ENCODE measurements around the gene TUBGCP5.
"Not testable (repeated sequence)": the region's sequence is repeated elsewhere in the genome, so short reads cannot be mapped to it uniquely, and the experiment has no call there.

Gene TUBGCP5

DNA sequence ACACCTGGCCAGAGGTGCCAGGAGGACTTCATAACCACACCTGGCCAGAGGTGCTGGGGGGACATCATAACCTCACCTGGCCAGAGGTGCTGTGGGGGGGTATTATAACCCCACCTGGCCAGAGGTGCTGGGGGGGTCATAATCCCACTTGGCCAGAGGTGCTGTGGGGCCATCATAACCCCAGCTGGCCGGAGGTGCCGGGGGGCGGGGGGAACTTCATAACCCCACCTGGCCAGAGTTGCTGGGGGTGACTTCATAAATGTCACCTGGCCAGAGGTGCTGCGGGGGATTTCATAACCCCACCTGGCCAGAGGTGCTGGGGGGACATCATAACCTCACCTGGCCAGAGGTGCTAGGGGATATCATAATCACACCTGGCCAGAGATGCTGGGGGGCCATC is 4.2 kb upstream of the TUBGCP5 start:
- not testable (repeated sequence) for DNase-seq (ENCODE audit: low read depth in 1 of 2, low spot score in 1 of 2)

DNA sequence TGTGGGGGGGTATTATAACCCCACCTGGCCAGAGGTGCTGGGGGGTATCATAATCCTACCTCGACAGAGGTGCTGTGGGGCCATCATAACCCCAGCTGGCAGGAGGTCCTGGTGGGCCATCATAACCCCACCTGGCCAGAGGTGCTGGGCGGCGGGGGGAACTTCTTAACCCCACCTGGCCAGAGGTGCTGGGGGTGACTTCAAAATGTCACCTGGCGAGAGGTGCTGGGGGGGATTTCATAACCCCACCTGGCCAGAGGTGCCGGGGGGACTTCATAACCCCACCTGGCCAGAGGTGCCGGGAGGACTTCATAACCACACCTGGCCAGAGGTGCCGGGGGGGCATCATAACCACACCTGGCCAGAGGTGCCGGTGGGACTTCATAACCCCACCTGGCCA is 2.4 kb upstream of the TUBGCP5 start:
- not testable (repeated sequence) for DNase-seq (ENCODE audit: low read depth in 1 of 2, low spot score in 1 of 2)

DNA sequence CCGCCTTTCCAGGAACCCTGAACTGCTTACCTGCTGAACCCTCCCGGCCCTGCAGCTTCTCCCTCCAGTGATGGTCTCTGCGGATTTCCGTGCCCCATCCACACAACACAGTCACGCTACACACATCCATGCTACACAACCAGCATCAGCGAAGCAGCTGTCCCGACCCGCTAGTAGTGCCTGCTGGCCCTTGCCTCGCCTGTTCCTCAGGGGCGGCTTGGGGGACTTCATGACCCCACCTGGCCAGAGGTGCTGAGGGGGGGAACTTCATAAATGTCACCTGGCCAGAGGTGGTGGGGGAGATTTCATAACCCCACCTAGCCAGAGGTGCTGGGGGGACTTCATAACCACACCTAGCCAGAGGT is 530 bp upstream of the TUBGCP5 start:
- no peak for DNase-seq (ENCODE audit: low read depth in 1 of 2, low spot score in 1 of 2)

DNA sequence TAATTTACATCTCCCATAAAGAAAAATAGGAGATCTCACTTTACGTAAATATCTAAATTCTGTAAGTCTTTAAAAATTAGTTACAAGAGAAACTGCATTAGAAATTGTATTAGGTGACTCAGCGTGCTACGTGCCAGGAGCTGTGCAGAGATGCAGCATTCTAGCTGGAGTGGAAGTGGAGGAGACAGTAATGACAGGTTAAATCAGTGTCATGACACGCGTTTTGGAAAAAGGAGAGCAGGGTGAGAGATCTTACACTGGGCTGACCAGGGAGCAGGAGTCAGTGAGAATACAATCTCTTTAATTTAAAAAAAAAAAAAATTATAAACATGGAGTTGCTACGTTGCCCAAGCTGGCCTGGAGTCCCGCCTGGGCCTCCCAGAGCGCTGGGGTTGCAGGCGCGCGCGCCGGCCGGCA is 635 bp downstream of the TUBGCP5 start:
- DNase-seq (ENCODE audit: low read depth in 1 of 2, low spot score in 1 of 2) = no peak

DNA sequence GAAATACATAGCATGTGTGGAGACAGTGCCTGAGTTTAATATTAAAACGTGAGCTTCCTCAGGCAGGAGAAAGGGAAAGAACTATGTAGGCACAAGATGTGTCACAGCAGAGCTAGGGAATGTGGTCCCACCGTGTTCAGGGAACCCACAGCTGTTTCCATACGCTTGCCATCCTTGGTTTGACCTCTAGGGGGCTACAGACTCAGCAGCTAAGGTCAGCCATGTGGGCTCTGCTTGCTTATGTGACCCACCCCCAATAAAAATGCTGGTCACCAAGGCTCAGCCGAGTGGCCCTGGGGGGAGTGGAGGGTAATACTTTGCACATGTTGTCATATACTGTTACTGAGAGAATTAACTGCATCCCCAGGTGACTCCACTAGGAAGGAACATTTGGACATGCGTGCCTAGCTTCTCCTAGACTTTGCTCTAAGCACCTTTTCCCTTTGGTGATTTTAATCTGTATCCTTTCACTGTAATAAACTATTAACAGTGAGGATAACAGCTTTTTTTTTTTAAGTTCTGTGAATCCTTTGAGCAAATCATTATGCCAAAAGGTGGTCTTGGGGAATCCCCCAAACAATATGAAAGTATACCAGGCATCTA is 3.3 kb downstream of the TUBGCP5 start:
- DNase-seq (ENCODE audit: low read depth in 1 of 2, low spot score in 1 of 2) = no peak

DNA sequence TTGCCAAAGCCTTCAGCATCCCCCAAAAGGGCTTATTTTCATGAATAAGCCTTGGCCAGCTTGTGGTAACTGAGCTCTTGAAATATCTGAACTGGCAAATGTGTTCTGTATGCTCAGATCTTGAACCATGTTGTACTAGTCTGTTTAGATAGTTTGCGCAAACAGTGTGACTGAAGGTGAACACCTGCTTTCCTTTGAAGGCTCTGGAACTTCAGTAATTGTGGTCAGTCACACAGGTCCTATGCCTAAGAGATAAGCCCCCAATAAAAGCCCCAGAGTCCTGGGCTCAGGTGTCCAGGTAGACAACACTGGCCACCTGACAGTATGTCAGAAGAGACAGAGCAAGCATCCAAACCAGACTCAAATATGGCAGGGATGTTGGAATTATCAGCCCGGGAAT is 5.4 kb downstream of the TUBGCP5 start:
- no peak for DNase-seq (ENCODE audit: low read depth in 1 of 2, low spot score in 1 of 2)

DNA sequence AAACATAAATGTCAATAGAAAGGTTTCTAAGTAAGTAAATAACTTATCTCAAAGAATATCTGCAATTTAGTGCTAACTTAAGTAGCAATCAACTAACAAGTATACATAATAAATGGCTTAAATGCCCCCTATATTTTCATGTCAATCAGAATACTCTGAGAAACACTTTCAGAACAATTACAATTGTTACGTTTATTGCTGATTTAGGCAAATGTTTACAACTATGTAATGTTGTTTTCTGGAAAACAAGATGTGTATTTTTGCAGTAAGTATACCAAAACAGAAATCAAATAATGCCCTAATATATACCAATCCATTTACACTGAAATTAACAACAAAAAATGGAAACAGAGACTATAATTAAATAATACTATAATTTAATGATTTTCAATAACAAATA is 13.2 kb downstream of the TUBGCP5 start:
- DNase-seq (ENCODE audit: low read depth in 1 of 2, low spot score in 1 of 2) = no peak

DNA sequence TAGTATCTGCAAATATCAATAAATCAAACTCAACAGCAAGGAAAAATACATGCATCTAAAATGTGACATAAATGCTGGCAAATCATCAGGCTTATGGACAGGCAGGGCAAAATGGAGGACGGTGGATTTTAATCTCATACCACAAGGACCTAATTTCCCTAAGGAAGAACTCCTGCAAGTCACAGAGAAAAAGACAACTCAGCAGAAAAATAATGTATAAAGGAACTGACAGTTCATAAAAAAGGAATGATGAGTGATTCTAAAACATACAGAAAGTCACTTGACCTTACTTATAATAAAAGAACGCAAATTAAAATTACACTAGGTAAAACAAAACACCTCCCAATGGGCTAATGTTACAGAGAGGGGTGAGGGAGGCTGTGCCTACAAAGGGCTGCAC is 17.2 kb downstream of the TUBGCP5 start:
- DNase-seq (ENCODE audit: low read depth in 1 of 2, low spot score in 1 of 2) = no peak

DNA sequence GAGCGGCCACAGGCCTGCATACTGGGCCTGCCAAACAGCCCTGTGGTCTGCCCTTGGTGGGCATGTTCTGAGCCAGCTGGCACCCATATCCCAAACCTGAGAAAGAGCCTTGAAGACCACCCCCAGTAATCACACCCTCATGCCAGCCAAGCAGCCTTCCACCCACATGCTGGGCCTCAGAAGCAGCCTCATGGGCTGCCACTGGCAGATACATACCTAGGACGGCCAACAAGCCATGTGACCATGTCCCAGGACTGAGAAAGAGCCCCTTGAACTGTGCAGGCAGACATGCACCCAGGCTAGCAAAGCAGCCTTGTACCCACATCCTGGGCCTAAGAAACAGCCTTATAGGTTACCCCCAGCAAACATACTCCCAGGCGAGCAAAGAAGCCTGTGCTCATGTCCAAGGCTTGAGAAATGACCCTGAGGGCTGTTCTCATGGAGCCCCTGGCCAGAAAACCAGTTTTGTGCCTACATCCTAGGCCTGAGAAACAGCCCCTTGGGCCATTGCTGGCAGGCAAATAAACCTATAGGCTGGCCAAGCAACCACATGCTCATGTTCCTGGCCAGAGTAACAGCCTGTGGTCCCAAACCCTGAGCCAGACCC is 24.9 kb downstream of the TUBGCP5 start:
- no peak for DNase-seq (ENCODE audit: low read depth in 1 of 2, low spot score in 1 of 2)

DNA sequence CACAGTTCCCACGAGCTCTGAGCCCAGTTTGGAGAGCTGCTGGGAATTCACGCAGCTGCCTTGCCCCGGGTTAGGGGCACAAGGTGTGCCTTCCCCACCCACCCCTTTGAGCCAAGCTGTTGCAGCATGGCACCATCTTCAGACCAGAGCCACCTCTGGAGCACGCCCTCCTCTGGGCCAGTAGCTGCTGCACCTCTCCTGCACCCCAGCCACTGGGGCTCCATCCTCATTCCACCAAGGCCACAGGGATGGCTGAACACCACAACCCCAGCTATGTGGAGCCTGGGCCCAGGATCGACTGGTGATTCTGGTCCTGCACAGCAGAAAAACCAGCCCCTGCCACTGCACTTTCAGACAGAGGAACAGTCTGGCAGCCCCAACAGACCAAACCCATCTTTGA is 25.7 kb downstream of the TUBGCP5 start:
- DNase-seq (ENCODE audit: low read depth in 1 of 2, low spot score in 1 of 2) = no peak

DNA sequence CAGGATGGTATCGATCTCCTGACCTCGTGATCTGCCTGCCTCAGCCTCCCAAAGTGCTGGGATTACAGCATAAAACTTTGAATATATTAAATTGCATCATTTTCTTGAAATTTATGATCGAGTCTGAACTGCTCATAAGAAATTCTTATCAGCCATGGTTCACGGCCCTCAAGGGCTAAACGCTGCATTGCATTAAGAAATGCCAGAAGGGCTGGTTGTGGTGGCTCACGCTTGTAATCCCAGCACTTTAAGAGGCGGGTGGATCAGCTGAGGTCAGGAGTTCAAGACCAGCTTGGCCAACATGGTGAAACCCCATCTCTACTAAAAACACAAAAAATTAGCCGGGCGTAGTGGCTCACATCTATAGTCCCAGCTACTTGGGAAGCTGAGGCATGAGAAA is 26.8 kb downstream of the TUBGCP5 start:
- DNase-seq (ENCODE audit: low read depth in 1 of 2, low spot score in 1 of 2) = not testable (repeated sequence)

DNA sequence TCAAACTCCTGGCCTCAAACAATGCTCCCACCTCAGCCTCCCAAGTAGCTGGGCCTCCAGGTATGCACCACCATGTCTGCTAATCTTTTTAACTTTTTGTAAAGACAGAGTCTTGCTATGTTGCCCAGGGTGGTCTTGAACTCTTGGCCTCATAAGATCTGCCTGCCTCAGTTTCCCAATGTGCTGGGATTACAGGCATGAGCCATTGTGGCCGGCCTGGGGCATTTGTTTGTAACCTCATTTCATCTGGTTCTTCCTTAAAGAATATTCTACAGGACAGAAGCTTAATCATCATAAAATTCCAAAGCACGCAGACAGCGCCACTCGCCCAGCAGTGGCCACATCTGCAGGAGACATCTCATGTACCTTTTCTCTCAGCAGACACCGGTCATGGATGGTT is 35.6 kb downstream of the TUBGCP5 start:
- no peak for DNase-seq (ENCODE audit: low read depth in 1 of 2, low spot score in 1 of 2)

DNA sequence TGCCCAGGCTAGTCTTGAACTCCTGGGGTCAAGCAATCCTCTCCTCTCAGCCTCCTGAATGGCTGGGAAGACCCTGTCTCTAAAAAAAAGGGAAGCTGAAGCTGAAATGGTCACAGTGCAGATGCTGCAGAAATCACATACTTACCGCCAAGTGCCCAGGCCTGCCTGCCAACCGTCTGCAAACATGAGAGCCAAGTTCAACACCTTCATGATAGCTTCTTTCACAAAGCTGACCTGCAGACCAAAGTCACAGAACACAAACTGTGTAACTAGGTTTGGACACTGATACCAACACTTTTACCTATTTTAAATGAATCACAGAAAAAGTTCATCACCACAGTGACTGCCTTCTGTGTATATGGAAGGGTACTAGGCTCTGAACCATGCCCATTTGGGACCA is 36.4 kb downstream of the TUBGCP5 start:
- no peak for DNase-seq (ENCODE audit: low read depth in 1 of 2, low spot score in 1 of 2)

DNA sequence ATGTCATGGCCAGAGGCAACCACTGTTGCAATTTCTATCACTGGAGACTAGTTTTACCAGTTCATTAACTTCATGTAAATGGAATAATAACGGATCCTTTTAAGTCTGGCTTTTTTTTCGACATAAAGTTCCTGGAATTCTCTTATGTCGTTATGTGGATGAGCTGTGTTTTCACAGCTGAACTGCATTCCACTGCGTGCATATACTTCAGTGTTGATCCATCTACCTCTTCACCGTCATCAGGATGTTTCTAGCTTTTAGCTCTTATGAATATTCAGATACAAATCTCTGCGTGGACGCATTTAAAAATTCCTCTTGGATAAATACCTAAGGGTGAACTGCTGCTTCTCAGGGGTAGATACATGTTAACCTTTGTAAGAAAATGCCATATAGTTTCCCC is 43.6 kb downstream of the TUBGCP5 start:
- no peak for DNase-seq (ENCODE audit: low read depth in 1 of 2, low spot score in 1 of 2)

DNA sequence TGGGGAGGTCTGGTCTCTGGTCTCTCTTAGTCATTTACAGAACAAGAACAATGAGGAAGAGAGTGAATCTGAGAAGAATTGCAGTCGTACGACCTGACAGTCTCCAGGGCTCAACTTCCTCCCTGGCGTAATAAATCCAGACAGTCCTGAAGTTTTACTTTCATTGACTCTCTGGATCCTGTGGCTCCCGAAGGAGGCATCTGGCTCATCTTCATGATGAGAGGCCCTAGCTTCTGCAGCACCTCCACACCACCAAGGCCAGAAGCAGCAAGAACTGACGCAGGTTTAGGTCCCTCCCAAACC is 47.4 kb downstream of the TUBGCP5 start:
- DNase-seq (ENCODE audit: low read depth in 1 of 2, low spot score in 1 of 2) = no peak

DNA sequence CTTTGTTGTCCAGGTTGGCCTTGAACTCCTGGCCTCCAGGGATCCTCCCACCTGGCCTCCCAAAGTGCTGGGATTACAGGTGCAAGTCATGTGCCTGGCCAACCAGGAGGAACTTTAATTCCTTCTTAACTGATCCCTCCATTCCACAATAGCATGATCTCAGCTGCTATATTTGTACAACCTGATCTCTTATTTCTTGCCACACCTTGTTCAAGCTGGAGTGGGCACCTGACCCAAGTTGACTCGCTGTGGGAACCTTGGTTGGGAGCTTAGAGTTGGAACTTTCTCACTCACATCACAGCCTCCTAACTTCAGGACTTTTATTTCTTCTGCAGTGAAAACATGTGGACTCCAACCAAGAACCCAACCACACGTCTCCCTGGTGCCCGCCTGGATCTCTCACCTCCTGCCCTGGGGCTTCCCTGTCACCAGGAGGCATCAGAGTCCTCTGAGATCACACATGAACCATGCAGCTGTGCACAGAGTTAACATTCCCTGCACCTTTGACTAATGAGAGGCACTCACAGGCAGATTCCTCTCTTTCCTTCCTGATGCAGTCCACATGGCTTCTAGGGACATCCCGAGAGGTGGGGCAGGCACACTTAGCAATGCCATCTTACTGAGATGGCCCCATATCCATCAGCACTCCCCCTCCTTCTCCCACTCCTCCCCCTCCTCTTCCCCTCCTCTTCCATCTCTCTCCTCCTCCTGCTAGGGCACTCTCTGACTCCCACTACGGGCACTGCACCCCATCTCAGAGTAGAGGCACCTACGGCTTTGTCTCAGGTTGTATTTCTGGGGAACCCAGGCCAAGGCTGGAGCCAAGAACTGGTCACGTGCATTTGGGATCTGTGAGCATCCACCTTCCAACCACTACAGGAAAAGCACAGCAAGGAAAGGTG is 49.5 kb downstream of the TUBGCP5 start:
- no peak for DNase-seq (ENCODE audit: low read depth in 1 of 2, low spot score in 1 of 2)

DNA sequence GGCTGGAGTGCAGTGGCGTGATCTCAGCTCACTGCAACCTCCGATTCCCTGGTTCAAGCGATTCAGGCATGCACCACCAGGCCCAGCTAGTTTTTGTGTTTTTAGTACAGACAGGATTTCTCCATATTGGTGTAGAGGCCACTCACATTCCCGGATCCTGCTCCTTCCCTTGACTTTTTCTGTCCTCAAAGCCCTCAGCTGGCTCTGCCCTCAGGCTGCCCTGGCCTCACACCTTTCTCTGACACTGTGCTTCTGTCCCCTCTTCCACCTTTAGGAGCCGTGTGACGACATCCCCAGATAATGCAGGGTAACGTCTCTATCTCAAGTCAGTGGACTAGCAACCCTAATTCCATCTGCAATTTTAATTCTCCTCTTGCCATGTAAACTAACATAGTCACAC is 50.6 kb downstream of the TUBGCP5 start:
- DNase-seq (ENCODE audit: low read depth in 1 of 2, low spot score in 1 of 2) = no peak

DNA sequence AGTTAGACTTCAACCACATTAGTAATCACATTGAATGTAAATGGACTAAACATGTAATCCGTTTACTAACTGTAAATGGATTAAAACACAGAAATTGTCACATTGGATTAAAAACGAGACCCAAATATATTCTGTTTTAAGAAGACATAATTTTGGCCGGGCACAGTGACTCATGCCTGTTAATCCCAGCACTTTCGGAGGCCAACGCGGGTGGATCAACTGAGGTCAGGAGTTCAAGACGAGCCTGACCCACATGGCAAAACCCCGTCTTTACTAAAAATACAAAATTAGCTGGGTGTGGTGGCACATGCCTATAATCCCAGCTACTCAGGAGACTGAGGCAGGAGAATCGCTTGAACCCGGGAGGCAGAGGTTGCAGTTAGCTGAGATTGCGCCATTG is 57.4 kb downstream of the TUBGCP5 start:
- not testable (repeated sequence) for DNase-seq (ENCODE audit: low read depth in 1 of 2, low spot score in 1 of 2)

DNA sequence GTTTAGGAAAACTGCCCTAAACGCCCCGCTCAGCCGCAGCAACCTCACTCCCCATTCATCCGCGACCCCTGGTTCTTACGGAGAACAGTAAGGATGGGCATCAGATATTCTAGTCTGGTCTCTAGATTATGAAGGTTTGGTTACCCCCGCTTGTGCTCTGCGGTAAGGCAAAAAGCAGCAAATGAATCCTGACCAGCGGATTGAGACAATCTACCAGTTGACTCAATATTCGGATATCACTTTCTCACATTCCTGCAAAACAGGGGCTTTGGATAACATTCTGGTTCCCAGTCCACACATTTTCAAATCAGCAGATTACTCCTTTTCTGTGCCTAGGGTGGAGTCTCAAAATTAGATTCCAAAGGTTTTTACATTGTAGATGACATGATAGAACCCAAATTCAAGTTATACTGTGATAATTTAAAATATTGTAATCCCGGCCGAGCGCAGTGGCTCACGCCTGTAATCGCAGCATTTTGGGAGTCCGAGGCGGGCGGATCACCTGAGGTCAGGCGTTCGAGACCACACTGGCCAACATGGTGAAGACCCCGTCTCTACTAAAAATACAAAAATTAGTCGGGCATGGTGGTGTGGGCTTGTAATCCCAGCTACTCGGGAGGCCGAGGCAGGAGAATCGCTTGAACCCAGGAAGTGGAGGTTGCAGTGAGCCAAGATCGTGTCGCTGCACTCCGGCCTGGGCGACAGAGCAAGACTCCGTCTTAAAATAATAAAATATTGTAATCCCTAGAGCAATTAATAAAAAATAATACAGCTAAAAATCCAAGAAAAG is 58.1 kb downstream of the TUBGCP5 start:
- no peak for DNase-seq (ENCODE audit: low read depth in 1 of 2, low spot score in 1 of 2)

DNA sequence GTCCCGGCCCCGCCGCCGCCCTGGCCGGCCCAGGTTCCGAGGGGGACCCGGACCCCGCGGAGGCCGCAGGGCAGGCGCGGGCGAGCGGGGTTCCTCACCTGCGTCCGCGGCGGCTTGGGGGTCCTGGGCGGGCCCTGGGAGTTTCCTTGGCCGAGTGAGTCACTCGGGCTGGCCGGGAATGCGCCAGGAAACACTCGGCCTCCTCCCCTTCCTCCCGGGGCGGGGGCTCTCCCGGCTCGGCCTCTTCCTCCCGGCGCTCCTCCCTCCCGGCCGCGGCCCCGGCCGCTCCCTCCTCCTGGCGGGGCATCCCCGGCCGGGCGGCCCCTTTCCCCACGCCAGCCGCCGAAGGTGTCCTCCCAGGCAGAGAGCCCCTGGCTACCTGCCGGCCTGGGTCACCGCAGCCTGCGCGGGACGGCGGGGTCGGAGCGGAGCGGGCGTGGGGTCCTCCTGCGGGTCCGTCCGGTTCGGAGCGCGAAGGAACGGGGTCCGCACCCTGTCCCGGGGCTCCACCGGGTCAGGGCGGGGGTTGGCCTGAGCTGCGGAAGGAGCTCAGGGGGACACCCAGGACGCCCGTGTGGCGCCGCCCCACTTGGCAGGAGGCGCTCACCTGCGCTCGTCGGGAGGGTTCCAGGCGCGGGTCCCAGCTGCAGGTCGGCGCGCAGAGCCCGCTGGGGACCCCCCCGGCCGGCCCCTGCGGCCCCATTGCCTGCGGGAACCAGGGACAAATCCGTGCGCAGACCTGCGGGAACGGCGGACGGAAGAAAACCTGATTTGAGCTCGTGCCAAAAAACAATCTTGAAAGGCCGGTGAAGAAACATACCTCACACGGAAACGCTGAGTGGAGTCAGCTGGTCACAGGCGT is 58.9 kb downstream of the TUBGCP5 start, which contains the start of gene CYFIP1:
Gene CYFIP1, minus strand, starts transcription at position 180 of the 862 bp plus-strand sequence. CDS start 33,083 bp downstream, outside the sequence.
- DNase-seq (ENCODE audit: low read depth in 1 of 2, low spot score in 1 of 2) = no peak
